Subcutaneous adipose tissue (tissue), 4 donors: Measurements from ENCODE around the gene NUP93. TPM values are rescaled to one million over a fixed set of nuclear protein-coding genes. Genes with fewer than 3 reads are reported as not detected.

Experiments
- total RNA-seq, 4 donors: library from RNA; depleted of rRNA; stranded (reverse); fragments of >200 nt; gene quantifications; one replicate each; pipeline ENCODE4 v1.1.0, GENCODE V29; 2016
- TF ChIP-seq, protein P1 (sequence below): fragments of 450-650 bp; IDR thresholded peaks from one replicate; pipeline ENCODE4 v1.5.1; 2016; ENCODE audit warnings: low read depth, mild to moderate bottlenecking, control low read depth, antibody characterized with exemption, moderate library complexity

NUP93 gene
- total RNA-seq, 4 donors from 2014 or later = 28.4 to 57.6 (median 47.5) TPM

- TF ChIP-seq, protein P1, sequence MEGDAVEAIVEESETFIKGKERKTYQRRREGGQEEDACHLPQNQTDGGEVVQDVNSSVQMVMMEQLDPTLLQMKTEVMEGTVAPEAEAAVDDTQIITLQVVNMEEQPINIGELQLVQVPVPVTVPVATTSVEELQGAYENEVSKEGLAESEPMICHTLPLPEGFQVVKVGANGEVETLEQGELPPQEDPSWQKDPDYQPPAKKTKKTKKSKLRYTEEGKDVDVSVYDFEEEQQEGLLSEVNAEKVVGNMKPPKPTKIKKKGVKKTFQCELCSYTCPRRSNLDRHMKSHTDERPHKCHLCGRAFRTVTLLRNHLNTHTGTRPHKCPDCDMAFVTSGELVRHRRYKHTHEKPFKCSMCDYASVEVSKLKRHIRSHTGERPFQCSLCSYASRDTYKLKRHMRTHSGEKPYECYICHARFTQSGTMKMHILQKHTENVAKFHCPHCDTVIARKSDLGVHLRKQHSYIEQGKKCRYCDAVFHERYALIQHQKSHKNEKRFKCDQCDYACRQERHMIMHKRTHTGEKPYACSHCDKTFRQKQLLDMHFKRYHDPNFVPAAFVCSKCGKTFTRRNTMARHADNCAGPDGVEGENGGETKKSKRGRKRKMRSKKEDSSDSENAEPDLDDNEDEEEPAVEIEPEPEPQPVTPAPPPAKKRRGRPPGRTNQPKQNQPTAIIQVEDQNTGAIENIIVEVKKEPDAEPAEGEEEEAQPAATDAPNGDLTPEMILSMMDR = no peak
Measured at GRCh38 chr16:56700195-56700594, 29.7 kb upstream of the NUP93 start.

- TF ChIP-seq, protein P1 = no peak
Measured at GRCh38 chr16:56700631-56701030, 29.3 kb upstream of the NUP93 start.

DNA sequence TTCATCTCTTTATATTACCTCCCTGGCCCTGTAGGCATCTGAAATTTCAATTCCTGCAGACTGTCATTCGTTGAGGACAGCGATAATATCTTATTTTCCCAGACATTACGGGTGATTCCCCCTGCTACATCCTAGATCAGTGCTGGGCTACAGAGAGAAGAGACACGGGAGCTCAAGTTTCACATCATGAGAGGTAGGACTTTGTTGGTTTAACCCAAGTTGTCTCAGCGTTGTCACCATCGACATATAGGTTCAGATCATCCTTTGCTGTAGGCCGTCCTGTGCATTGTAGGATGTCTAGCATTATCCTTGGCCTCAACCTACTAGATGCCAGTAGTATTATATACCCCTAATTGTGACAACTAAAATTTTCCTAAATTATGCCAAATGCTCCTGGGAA, 28.4 kb upstream of the NUP93 start:
- TF ChIP-seq, protein P1 = no peak

- TF ChIP-seq, protein P1 = no peak
Measured at GRCh38 chr16:56702836-56703235, 27.1 kb upstream of the NUP93 start.

- TF ChIP-seq, protein P1 = no peak
Measured at GRCh38 chr16:56708525-56709442, 21.1 kb upstream of the NUP93 start.

DNA sequence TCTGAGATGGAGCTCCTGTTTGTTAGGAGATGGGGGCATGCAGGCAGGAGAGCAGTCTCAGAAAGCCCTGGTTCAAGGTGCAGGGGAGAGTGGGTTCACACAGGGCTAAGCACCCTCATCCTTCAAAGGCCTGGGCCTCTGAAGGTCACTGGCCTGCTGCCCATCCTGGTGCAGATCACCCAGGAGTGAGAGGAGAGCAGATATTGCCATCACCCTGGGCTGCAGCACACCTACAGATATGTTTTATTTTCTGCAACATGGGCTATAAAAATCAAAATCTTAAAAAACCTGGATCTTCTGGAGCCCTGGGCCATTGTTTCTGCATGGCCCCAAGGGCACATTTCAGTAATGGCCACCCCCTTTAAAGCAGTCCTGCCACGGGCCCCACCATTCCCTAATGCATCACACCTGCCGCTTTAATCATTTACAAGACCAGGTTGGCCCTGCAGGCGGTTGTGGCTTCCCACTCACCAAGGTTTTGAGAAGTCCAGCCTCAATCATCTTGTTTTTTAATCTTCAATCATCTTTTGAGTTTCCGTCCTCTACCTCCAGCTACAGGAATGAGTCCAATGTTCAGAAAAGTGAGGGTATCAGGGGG, 20.4 kb upstream of the NUP93 start:
- TF ChIP-seq, protein P1 = no peak

DNA sequence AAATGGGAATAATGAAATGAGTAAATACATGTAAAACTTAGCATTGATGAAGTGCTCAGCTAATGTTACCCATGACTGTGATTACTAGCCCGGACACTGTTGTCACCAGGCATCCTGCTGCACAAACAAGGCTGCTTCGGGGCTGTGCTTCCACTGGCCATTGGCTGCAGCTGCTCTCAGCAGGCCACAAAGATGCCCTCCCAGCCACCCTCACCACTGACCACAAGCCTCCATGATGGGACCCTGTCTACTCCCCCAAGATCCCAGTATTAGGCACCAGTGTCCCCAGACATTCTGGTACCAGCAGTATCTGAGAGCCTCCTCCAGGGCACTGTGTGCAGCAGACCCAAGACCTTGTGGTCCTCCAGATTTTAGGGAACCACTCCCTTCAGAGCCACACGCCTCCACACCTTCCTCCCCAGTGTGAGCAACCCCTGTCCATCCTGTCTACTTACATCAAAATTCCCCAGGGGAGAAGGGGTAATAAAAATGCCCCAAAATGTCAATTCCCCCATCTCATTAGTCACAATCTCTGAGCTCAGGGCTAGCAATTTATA, 19.7 kb upstream of the NUP93 start:
- TF ChIP-seq, protein P1 = no peak
